NCI-H1694 (cell line): ENCODE results near the gene NLN.
"Not testable (repeated sequence)": the region's sequence is repeated elsewhere in the genome, so short reads cannot be mapped to it uniquely, and the experiment has no call there.

Experiments used
- DNase-seq: peaks from one replicate; lab custom pipeline; 2025; lab: John Stamatoyannopoulos, UW

NLN gene

GRCh38 chr5:65832603-65833228 lies 110.7 kb downstream of the NLN start:
- DNase-seq, result no peak

- DNase-seq, result no peak
Observed at GRCh38 chr5:65833780-65834179, 111.8 kb downstream of the NLN start.

DNA sequence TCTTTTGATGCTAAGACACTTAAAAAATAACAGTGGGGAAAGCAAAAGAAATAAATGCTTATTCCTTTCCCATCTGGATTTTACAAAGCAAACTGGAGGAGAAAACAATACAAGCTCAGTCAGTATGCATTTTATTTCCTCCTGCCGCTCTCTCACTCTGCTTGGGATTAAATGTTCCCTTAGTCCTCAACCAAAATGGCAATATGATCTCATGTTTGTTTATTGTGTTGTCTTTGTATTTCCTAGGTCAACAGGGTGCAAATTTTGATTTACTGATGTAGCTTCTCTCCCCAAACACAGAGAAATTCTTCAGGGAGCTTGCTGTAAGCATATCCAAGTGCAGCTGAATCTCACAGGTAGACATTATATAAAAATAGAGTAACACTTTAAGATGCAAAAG lies 112.3 kb downstream of the NLN start:
- DNase-seq, result no peak

- DNase-seq, result no peak
Observed at GRCh38 chr5:65835191-65835590, 113.2 kb downstream of the NLN start.

GRCh38 chr5:65837139-65837538 lies 115.1 kb downstream of the NLN start:
- no peak for DNase-seq

GRCh38 chr5:65839170-65839569 lies 117.2 kb downstream of the NLN start:
- not testable (repeated sequence) for DNase-seq

GRCh38 chr5:65840071-65840470 lies 118.1 kb downstream of the NLN start:
- DNase-seq, result no peak

- not testable (repeated sequence) for DNase-seq
Observed at GRCh38 chr5:65844763-65845162, 122.8 kb downstream of the NLN start.

- DNase-seq, result no peak
Observed at GRCh38 chr5:65846101-65846500, 124.1 kb downstream of the NLN start.

- not testable (repeated sequence) for DNase-seq
Observed at GRCh38 chr5:65847019-65847418, 125.0 kb downstream of the NLN start.

DNA sequence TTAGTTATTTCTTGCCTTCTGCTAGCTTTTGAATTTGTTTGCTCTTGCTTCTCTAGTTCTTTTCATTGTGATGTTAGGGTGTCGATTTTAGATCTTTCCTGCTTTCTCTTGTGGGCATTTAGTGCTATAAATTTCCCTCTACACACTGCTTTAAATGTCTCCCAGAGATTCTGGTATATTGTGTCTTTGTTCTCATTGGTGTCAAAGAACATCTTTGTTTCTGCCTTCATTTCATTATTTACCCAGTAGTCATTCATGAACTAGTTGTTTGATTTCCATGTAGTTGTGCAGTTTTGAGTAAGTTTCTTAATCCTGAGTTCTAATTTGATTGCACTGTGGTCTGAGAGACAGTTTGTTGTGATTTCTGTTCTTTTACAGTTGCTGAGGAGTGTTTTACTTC lies 127.9 kb downstream of the NLN start:
- not testable (repeated sequence) for DNase-seq

DNA sequence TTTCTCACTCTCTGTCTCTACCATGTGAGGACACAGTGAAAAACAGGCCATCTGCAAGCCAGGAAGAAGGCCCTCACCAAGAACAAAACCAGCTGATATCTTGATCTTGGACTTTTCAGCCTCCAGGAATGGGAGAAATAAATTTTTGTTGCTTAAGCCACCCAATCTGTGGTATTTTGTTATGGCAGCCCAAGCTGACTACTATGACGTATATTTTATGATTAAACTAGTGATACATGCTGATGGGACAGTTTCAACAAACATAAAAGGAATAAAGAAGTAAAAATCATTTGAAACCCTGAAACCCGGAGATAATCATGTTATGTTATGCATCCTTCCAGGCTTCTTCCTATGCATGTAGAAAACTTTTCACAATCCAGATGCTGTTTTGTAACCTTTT lies 132.9 kb downstream of the NLN start:
- DNase-seq, result no peak

DNA sequence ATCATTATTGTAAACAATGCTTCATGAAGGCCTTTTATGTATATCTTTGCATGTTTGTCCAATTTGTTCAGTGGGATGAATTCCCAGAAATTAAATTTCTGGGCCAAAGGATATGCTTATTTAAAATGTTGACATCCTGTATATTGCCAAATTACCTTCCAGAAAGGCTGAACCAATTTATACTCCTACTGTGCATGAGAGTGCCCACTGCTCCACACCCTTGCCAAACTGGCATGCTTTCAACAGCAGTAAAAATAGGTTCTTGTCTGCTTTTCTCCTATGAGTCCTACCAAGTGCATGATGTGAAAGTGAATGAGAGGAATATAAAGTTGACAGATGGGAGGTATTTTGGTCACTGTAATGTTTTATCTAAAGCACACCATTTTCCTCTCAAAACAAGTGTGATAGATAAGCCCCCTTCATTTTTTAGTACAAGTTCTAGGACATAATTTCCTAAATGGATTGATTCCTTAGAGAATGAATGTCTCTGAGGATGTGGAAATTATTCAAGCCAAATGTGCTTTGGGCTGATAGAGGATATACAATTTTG lies 133.8 kb downstream of the NLN start:
- no peak for DNase-seq

GRCh38 chr5:65856520-65856919 lies 134.5 kb downstream of the NLN start:
- no peak for DNase-seq

- DNase-seq, result no peak
Observed at GRCh38 chr5:65858316-65858715, 136.3 kb downstream of the NLN start.

DNA sequence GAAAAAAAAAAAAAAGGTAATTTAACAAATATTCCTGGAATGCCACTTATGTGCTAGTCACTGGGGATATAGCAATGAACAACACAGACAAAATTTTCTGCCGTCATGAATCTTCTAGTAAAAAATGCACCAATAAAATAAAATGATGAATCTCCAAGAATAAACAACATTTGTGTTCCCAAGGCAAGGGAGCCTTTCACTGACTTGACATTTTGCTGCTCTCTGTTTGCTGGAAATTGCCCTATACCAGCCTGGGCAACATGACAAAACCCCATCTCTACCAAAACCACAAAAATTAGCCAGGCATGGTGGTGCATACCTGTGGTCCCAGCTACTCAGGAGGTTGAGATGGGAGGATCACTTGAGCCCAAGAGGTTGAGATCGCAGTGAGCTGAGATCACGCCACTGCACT lies 139.8 kb downstream of the NLN start:
- DNase-seq, result no peak

GRCh38 chr5:65862384-65862783 lies 140.4 kb downstream of the NLN start:
- DNase-seq, result no peak

DNA sequence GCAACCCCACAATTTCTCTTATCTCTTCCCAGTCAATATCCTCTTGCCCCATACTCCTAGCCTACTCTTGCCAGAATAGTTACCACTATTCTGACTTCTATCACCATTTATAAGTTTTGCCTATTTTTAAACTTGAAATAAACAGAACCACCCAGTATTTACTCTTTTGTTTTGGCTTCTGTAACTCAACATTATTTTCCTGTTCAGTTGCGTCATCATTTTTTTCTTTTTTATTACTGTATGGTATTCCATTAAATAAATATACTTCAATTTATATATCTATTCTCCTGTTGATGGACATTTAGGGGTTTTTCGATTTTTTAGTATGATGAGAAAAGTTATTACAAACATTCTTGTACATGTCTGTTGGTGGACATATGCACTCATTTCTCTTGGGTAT lies 141.7 kb downstream of the NLN start:
- DNase-seq, result no peak

GRCh38 chr5:65866837-65867521 lies 145.0 kb downstream of the NLN start:
- no peak for DNase-seq

GRCh38 chr5:65867542-65868195 lies 145.7 kb downstream of the NLN start:
- DNase-seq, result no peak

DNA sequence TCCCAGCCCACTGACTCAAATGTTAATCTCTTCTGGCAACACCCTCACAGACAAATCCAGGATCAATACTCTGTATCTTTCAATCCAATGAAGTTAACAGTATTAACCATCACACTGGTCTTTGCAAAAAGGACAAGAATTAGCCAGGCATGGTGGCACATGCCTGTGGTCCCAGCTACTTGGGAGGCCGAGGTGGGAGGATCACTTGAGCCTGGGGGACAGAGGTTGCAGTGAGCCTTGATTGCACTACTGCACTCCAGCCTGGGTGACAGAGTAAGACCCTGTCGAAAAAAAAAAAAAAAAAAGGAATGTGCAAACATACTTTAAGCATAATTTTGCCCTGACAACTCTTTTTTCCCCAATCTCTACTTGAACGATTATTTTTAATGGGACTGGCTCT lies 146.5 kb downstream of the NLN start:
- no peak for DNase-seq

DNA sequence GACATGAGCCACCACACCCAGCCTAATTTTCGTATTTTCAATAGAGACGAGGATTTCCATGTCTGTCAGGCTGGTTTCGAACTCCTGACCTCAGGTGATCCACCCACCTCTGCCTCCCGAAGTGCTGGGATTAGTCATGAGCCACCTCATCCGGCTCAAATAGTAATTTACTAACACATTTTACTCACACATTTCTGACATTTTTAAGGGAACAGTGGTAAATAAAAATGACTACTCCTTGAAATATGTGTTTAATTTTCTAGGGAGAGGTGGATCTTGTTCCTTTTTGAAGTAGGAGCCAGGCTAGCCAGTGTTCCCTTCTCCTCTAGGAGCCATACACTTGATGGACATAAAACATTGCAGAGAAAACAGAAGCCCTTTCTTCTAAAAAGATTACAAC lies 149.2 kb downstream of the NLN start:
- DNase-seq, result no peak

- DNase-seq, result not testable (repeated sequence)
Observed at GRCh38 chr5:65871776-65872175, 149.8 kb downstream of the NLN start.
